GM13977 (cell line): ENCODE data around the gene CD28.
"Not testable (repeated sequence)": the region's sequence is repeated elsewhere in the genome, so short reads cannot be mapped to it uniquely, and the experiment has no call there.

Experiments
- DNase-seq: peaks from one replicate; pipeline ENCODE4 v3.0.0; 2012; ENCODE audit warnings: low spot score
- CTCF ChIP-seq: IDR thresholded peaks from 2 replicates; pipeline ENCODE4 v1.5.1; 2012; ENCODE audit warnings: mild to moderate bottlenecking, control low read depth; ENCODE audit not compliant: insufficient read depth; ENCODE audit errors: extremely low read depth, missing control alignments
- in situ Hi-C: fragments of 300-500 bp; cut with MboI; formaldehyde crosslinking; loops from one replicate; pipeline ENCODE4 v1.12.0; 2022; ENCODE audit warnings: low sequenced_read_pairs, low pct_unique_long_range_greater_than_20kb, mixed read lengths, inconsistent platforms; ENCODE audit not compliant: unreplicated experiment

The CD28 gene

GRCh38 chr2:203697190-203697589 lies 9.2 kb upstream of the CD28 start:
- no peak for TF ChIP-seq CTCF
- no peak for DNase-seq
- in situ Hi-C loops = no loop called here

- DNase-seq, in situ Hi-C loops: not testable (repeated sequence)
Measured at GRCh38 chr2:203697763-203698162, 8.7 kb upstream of the CD28 start.

GRCh38 chr2:203698410-203698809 lies 8.0 kb upstream of the CD28 start:
- DNase-seq, in situ Hi-C loops: not testable (repeated sequence)

- no peak for DNase-seq
- no peak for TF ChIP-seq CTCF
- in situ Hi-C loops = no loop called here
Measured at GRCh38 chr2:203704430-203704829, 2.0 kb upstream of the CD28 start.

DNA sequence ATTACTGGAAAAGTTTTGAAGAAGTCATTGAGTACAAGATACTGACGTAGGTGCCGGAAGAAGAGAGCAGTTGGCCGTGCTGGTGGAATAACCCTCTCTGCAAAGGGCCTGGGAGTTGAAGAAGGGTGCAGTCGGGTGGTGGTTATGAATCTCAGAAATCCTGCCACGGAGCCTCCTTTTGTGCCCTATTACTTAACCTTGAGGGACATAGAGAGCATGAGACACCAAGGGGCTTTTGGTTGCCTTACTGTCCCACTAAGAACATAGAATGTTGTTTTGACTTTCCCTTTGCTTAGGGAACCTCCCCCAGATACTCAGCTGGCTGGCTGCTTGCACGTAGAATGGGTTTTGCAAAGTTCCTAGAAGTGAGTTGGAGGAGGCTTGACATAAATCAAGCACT lies 1.3 kb upstream of the CD28 start:
- in situ Hi-C loops = no loop called here
- no peak for TF ChIP-seq CTCF
- no peak for DNase-seq

GRCh38 chr2:203707530-203707929 lies 1.1 kb downstream of the CD28 start:
- DNase-seq = no peak
- TF ChIP-seq CTCF = no peak
- in situ Hi-C loops = no loop called here

- DNase-seq = no peak
- in situ Hi-C loops = no loop called here
- TF ChIP-seq CTCF = no peak
Measured at GRCh38 chr2:203708846-203709396, 2.5 kb downstream of the CD28 start.

GRCh38 chr2:203709416-203710040 lies 3.1 kb downstream of the CD28 start:
- TF ChIP-seq CTCF = no peak
- DNase-seq = no peak
- in situ Hi-C loops = no loop called here
